Keratinocyte (primary cell): ENCODE measurements around the gene RBL1.

Source experiments
- CTCF ChIP-seq, 3 experiments: IDR thresholded peaks in 1 of 3; conservative IDR thresholded peaks in 1 of 3; optimal IDR thresholded peaks in 1 of 3; 2 replicates in 2 of 3; 3 replicates in 1 of 3; pipeline versions ENCODE3 to v1.5.1; 2011; ENCODE audit warnings: low read length in 3 of 3, mild to moderate bottlenecking in 3 of 3, moderate library complexity in 2 of 3, control low read depth in 1 of 3, inconsistent platforms in 1 of 3; ENCODE audit not compliant: insufficient read depth in 2 of 3; ENCODE audit errors: extremely low read depth in 1 of 3
- EZH2 ChIP-seq: IDR thresholded peaks from one replicate; pipeline ENCODE4 v1.6.1; 2012; ENCODE audit warnings: inconsistent platforms, mild to moderate bottlenecking, low read length, moderate library complexity

GRCh38 chr20:36969051-36969450 lies 126.7 kb downstream of the RBL1 start:
- TF ChIP-seq CTCF (optimal IDR thresholded peaks at IDR 0.05 in 1 of 3, IDR thresholded peaks at IDR 0.05 in 1 of 3, conservative IDR thresholded peaks at IDR 0.05 in 1 of 3; ENCODE audit: extremely low read depth in 1 of 3, insufficient read depth in 2 of 3, low read length in 3 of 3) (no peak), EZH2 (no peak)
